ENCODE data around the gene ZSWIM8.
A peak's percentile ranks its signal among the peaks of the same experiment; 100 is the strongest.

DNA sequence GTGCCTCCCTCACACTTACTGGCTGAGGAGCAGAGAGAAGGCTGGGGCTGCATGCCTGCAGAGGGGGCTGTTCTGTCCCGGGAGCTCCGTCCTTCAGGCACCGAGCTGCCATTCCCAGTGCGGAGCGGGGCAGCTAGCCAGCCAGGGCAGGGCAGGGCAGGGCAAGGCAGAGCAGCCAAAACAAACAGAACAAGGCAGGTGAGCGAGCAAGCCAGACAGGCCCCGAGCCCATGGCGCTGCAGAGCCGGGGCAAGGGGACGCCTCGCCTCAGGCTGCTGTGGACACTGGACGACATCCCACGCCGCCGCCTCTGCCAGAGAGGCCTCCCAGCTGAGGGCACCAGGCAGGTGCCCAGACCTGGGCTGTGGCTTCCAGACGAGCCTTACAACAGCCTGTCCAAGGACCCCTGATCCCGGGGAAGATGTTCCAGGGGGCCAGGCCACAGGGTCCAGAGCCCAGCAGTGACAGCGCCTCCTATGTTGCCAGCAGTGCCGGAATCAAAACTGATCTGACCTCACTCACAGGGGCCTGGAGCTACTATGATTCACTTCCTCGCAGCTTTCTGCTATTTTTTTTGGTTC, 34.2 kb downstream of the ZSWIM8 start:
- TF ChIP-seq, protein P1, sequence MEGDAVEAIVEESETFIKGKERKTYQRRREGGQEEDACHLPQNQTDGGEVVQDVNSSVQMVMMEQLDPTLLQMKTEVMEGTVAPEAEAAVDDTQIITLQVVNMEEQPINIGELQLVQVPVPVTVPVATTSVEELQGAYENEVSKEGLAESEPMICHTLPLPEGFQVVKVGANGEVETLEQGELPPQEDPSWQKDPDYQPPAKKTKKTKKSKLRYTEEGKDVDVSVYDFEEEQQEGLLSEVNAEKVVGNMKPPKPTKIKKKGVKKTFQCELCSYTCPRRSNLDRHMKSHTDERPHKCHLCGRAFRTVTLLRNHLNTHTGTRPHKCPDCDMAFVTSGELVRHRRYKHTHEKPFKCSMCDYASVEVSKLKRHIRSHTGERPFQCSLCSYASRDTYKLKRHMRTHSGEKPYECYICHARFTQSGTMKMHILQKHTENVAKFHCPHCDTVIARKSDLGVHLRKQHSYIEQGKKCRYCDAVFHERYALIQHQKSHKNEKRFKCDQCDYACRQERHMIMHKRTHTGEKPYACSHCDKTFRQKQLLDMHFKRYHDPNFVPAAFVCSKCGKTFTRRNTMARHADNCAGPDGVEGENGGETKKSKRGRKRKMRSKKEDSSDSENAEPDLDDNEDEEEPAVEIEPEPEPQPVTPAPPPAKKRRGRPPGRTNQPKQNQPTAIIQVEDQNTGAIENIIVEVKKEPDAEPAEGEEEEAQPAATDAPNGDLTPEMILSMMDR (IDR thresholded peaks at IDR 0.05), result peak in 2 of 6 experiments; percentile 5 to 7
- no peak for TF ChIP-seq POLR2A (IDR thresholded peaks at IDR 0.05)

Measured in Peyer's patch (tissue), 4 donors.